Vagina (tissue), 2 donors: ENCODE measurements around the gene DTYMK.

Source experiments
- CTCF ChIP-seq, 3 experiments: fragments of 450-650 bp in 2 of 3; fragments of 200-600 bp in 1 of 3; sonication (generic) in 1 of 3; IDR thresholded peaks; one replicate each; pipeline ENCODE4 v1.5.1; 2017 to 2019; ENCODE audit warnings: antibody characterized with exemption in 3 of 3, mild to moderate bottlenecking in 2 of 3, moderate library complexity in 2 of 3
- POLR2A ChIP-seq, 2 donors: fragments of 450-650 bp; IDR thresholded peaks; one replicate each; pipeline ENCODE4 v1.6.1; 2017; ENCODE audit warnings: antibody characterized with exemption in 2 of 2, mild to moderate bottlenecking in 2 of 2, moderate library complexity in 2 of 2

- TF ChIP-seq CTCF (IDR thresholded peaks at IDR 0.05) (no peak), POLR2A (IDR thresholded peaks at IDR 0.05) (no peak)
Observed at GRCh38 chr2:241673189-241673663, 13.4 kb downstream of the DTYMK start.
